WERI-Rb-1 (cell line): ENCODE results near the gene B4GALNT3.

Experiments
- DNase-seq: peaks from one replicate; pipeline ENCODE4 v3.0.0-alpha.2; 2020
- H3K27ac ChIP-seq: fragments of 250-450 bp; sonication (Bioruptor Pico); 2 replicates; pipeline ENCODE4 v1.5.1; 2020; ENCODE audit warnings: mild to moderate bottlenecking, moderate library complexity
- H3K27me3 ChIP-seq: fragments of 250-450 bp; sonication (Bioruptor Pico); 2 replicates; pipeline ENCODE4 v1.5.1; 2021; ENCODE audit warnings: mild to moderate bottlenecking, low read depth, moderate library complexity; ENCODE audit not compliant: insufficient read depth, severe bottlenecking
- H3K36me3 ChIP-seq: fragments of 250-450 bp; sonication (Bioruptor Pico); 2 replicates; pipeline ENCODE4 v1.5.1; 2020; ENCODE audit warnings: mild to moderate bottlenecking, moderate library complexity
- H3K4me3 ChIP-seq: 2 replicates; pipeline ENCODE4 v1.5.1; 2011; ENCODE audit warnings: low read depth, mild to moderate bottlenecking, control low read depth, low read length
- H3K9me3 ChIP-seq: fragments of 250-450 bp; sonication (Bioruptor Pico); 2 replicates; pipeline ENCODE4 v1.5.1; 2021; ENCODE audit warnings: mild to moderate bottlenecking, moderate library complexity; ENCODE audit not compliant: severe bottlenecking
- TF ChIP-seq, protein P1 (sequence below): IDR thresholded peaks from 2 replicates; pipeline ENCODE4 v1.5.1; 2011; ENCODE audit warnings: low read depth, mild to moderate bottlenecking, control low read depth, inconsistent platforms, low read length

The B4GALNT3 gene

DNA sequence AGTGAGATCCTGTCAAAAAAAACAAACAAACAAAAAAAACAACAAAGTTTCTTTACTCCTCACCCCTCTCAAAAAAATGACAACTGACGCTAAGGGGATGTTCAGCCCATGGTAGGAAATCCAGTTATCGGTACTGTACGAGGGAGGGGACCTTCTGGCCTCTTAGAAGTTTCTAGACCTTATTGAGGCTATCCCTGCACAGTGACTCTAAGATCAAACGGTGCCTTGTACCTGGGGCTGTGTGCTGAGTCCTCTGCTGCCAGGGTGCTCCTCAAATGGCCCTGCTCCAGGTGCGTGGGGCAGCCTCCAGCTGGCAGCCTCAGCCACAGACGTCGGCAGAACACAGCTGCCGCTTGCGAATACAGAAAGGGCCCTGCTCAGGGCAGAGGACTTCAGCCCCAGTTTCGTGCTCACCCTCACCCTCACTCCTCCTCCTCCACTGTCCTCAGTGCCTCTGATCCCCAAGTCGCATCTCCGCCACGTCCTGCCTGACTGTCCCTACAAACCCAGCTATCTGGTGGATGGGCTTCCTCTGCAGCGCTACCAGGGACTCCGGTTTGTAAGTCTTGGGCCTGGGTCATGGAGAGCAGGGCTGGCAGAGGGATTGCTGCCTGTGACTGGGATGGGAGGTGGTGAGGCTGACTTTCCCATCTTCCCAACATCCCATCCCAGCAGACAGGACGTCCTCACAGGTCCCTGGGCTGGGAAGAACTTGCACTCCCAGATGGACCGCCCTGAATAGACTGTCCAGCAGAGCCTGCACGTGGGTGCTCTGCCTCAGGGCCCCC, 90.9 kb downstream of the B4GALNT3 start:
- Histone ChIP-seq H3K4me3 (no peak overlapping the region), H3K9me3 (no peaks in the 10 kb centered on the region), H3K27me3 (no peaks in the 10 kb centered on the region), H3K36me3 (no peaks in the 10 kb centered on the region; the same call in 1 of the 2 replicates), H3K27ac (no peak overlapping the region)
- no peak for DNase-seq
- TF ChIP-seq, protein P1, sequence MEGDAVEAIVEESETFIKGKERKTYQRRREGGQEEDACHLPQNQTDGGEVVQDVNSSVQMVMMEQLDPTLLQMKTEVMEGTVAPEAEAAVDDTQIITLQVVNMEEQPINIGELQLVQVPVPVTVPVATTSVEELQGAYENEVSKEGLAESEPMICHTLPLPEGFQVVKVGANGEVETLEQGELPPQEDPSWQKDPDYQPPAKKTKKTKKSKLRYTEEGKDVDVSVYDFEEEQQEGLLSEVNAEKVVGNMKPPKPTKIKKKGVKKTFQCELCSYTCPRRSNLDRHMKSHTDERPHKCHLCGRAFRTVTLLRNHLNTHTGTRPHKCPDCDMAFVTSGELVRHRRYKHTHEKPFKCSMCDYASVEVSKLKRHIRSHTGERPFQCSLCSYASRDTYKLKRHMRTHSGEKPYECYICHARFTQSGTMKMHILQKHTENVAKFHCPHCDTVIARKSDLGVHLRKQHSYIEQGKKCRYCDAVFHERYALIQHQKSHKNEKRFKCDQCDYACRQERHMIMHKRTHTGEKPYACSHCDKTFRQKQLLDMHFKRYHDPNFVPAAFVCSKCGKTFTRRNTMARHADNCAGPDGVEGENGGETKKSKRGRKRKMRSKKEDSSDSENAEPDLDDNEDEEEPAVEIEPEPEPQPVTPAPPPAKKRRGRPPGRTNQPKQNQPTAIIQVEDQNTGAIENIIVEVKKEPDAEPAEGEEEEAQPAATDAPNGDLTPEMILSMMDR: no peak

DNA sequence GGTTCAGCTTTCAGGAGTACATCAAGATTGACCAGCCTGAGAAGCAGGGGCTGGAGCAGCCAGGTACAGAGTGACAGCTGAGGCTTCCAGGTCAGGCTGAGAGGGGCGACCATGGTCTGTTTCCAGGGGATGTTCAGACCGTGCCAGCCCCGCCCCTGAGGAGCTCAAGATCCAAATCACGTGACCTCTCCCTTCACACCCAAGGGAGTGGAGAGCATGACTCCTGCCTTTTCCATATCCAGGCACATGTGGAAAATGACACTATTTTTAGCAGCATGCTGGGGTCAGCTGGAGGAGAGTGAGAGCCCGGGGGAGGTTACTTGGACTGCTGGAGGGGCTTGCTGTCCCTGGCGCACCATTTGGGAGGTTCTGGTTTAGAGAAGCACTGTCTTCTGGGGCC, 92.7 kb downstream of the B4GALNT3 start:
- TF ChIP-seq, protein P1: no peak
- Histone ChIP-seq H3K27ac (no peak overlapping the region), H3K36me3 (peaks cover 6% of the 10 kb centered on the region), H3K9me3 (no peaks in the 10 kb centered on the region), H3K27me3 (no peaks in the 10 kb centered on the region), H3K4me3 (no peak overlapping the region)
- DNase-seq: no peak

DNA sequence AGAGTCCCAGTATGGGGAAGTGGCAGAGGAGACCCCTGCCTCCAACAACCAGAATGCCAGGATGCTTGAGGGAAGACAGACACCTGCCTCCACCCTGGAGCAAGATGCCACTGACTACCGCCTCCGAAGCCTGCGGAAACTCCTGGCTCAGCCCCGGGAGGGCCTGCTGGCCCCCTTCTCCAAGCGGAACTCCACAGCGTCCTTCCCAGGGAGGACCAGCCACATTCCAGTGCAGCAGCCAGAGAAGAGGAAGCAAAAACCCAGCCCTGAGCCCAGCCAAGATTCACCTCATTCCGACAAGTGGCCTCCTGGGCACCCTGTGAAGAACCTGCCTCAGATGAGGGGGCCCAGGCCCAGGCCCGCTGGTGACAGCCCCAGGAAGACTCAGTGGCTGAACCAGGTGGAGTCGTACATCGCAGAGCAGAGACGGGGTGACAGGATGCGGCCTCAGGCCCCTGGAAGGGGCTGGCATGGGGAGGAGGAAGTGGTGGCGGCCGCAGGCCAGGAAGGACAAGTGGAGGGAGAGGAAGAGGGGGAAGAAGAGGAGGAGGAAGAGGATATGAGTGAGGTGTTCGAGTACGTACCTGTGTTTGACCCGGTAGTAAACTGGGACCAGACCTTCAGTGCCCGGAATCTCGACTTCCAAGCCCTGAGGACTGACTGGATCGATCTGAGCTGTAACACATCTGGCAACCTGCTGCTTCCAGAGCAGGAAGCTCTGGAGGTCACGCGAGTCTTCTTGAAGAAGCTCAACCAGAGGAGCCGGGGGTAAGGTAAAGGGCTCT, 93.7 kb downstream of the B4GALNT3 start:
- no peaks in the 10 kb centered on the region for H3K9me3 ChIP-seq
- no peak for DNase-seq
- TF ChIP-seq, protein P1: no peak
- H3K4me3 ChIP-seq: no peak overlapping the region
- H3K36me3 ChIP-seq: peaks cover 6% of the 10 kb centered on the region
- H3K27ac ChIP-seq: no peak overlapping the region
- H3K27me3 ChIP-seq: no peaks in the 10 kb centered on the region

DNA sequence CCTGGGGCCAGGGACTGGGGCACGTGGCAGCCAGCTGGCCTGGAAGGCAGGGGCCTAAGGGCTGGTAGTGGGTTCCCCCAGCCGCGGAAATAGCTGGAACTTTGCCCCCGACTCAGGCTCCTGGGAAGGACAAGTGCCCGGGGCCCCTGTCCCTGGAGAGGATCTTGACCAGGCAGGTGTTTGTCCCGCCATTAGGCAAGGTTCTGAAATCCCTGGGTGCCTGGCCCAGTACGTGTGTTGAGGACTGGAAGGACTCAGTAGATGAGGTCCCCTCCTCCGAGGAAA, 94.2 kb downstream of the B4GALNT3 start:
- H3K27me3 ChIP-seq: no peaks in the 10 kb centered on the region
- no peak overlapping the region for H3K27ac ChIP-seq
- H3K9me3 ChIP-seq: no peaks in the 10 kb centered on the region
- TF ChIP-seq, protein P1: no peak
- H3K4me3 ChIP-seq: no peak overlapping the region
- no peak for DNase-seq
- peaks cover 6% of the 10 kb centered on the region for H3K36me3 ChIP-seq

DNA sequence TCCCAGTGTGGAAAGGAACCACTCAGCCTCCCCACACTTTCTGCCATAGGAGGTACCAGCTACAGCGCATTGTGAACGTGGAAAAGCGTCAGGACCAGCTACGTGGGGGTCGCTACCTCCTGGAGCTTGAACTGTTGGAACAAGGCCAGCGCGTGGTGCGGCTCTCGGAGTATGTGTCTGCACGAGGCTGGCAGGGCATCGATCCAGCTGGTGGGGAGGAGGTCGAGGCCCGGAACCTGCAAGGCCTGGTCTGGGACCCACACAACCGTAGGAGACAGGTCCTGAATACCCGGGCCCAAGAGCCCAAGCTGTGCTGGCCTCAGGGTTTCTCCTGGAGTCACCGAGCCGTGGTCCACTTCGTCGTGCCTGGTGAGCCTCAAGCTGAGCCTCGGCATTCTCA, 96.8 kb downstream of the B4GALNT3 start:
- Histone ChIP-seq H3K27me3 (no peaks in the 10 kb centered on the region), H3K4me3 (no peak overlapping the region), H3K27ac (no peak overlapping the region), H3K36me3 (peaks cover 6% of the 10 kb centered on the region; the same call in 1 of the 2 replicates), H3K9me3 (no peaks in the 10 kb centered on the region)
- TF ChIP-seq, protein P1: no peak
- no peak for DNase-seq
